A673 (cell line): ENCODE data around the gene PVALEF. TPM values are rescaled to one million over a fixed set of nuclear protein-coding genes. Genes with fewer than 3 reads are reported as not detected.

Source experiments
- BruUV-seq: library from RNA; stranded (reverse); fragments of 400-500 nt; replicated peaks from 2 replicates; lab custom pipeline; 2021; lab: Mats Ljungman, UMichigan
- CTCF ChIA-PET: fragments of 300-600 bp; sonication (Branson Sonifier 250); formaldehyde crosslinking; loops from one replicate; lab custom pipeline; 2022; ENCODE audit warnings: antibody characterized with exemption; lab: Charles Lee
- POLR2A ChIA-PET: fragments of 300-600 bp; sonication (Branson Sonifier 250); formaldehyde crosslinking; loops from one replicate; lab custom pipeline; 2022; ENCODE audit warnings: antibody characterized with exemption; ENCODE audit not compliant: low non-redundant PET; lab: Charles Lee
- DNase-seq: peaks from one replicate; pipeline ENCODE4 v3.0.0-alpha.2; 2015; ENCODE audit warnings: low spot score
- H3K27ac ChIP-seq: fragments of 200-600 bp; sonication (generic); 2 replicates; pipeline ENCODE4 v1.5.1; 2016; ENCODE audit warnings: mixed run types, low read depth, mild to moderate bottlenecking, mixed read lengths, antibody characterized with exemption, low read length; ENCODE audit not compliant: poor library complexity, severe bottlenecking
- H3K27me3 ChIP-seq: fragments of 200-600 bp; sonication (generic); replicated peaks from 2 replicates; pipeline ENCODE4 v1.6.1; 2017; ENCODE audit warnings: mixed run types, low read depth, mild to moderate bottlenecking, mixed read lengths, antibody characterized with exemption, low read length; ENCODE audit not compliant: insufficient read depth, poor library complexity
- H3K36me3 ChIP-seq: fragments of 200-600 bp; sonication (generic); 2 replicates; pipeline ENCODE4 v1.6.1; 2016; ENCODE audit warnings: mixed run types, mild to moderate bottlenecking, mixed read lengths, antibody characterized with exemption, low read length; ENCODE audit not compliant: insufficient read depth, poor library complexity, severe bottlenecking
- H3K4me1 ChIP-seq: fragments of 200-600 bp; sonication (generic); 2 replicates; pipeline ENCODE4 v1.6.1; 2017; ENCODE audit warnings: mixed run types, mild to moderate bottlenecking, mixed read lengths, antibody characterized with exemption, low read length; ENCODE audit not compliant: insufficient read depth, poor library complexity, severe bottlenecking
- H3K4me3 ChIP-seq: fragments of 200-600 bp; sonication (generic); 2 replicates; pipeline ENCODE4 v1.5.1; 2016; ENCODE audit warnings: low read depth, mixed run types, mild to moderate bottlenecking, mixed read lengths, low read length; ENCODE audit not compliant: poor library complexity, severe bottlenecking
- H3K9me3 ChIP-seq: fragments of 200-600 bp; sonication (generic); 2 replicates; pipeline ENCODE4 v1.6.1; 2016; ENCODE audit warnings: mixed run types, low read depth, mild to moderate bottlenecking, mixed read lengths, antibody characterized with exemption, low read length; ENCODE audit not compliant: poor library complexity, severe bottlenecking
- CTCF ChIP-seq: fragments of 300-800, 200-600 bp; sonication (generic); conservative IDR thresholded peaks from 2 replicates; pipeline ENCODE4 v1.5.1; 2017; ENCODE audit warnings: low read depth, mild to moderate bottlenecking, antibody characterized with exemption, low read length, moderate library complexity, mixed read lengths
- EZH2 ChIP-seq: fragments of 200-600 bp; sonication (generic); IDR thresholded peaks from 2 replicates; pipeline ENCODE4 v1.6.1; 2017; ENCODE audit warnings: borderline replicate concordance, low read depth, mild to moderate bottlenecking, mixed read lengths, antibody characterized with exemption, low read length; ENCODE audit not compliant: poor library complexity, severe bottlenecking
- intact Hi-C: fragments of 100-400 bp; cut with micrococcal nuclease; formaldehyde crosslinking; loops from one replicate; pipeline ENCODE4 v1.10.0; 2022; ENCODE audit not compliant: unreplicated experiment
- microRNA-seq: library from miRNA; unstranded; fragments of <30 nt; microRNA quantifications from one replicate; pipeline ENCODE4 v1.2.0, GENCODE V29; 2021
- total RNA-seq: library from RNA; stranded (reverse); gene quantifications from 2 replicates; pipeline ENCODE4 v1.2.3, GENCODE V29; 2021

Gene PVALEF
- total RNA-seq, 1 experiment from 2014 or later, result not detected

DNA sequence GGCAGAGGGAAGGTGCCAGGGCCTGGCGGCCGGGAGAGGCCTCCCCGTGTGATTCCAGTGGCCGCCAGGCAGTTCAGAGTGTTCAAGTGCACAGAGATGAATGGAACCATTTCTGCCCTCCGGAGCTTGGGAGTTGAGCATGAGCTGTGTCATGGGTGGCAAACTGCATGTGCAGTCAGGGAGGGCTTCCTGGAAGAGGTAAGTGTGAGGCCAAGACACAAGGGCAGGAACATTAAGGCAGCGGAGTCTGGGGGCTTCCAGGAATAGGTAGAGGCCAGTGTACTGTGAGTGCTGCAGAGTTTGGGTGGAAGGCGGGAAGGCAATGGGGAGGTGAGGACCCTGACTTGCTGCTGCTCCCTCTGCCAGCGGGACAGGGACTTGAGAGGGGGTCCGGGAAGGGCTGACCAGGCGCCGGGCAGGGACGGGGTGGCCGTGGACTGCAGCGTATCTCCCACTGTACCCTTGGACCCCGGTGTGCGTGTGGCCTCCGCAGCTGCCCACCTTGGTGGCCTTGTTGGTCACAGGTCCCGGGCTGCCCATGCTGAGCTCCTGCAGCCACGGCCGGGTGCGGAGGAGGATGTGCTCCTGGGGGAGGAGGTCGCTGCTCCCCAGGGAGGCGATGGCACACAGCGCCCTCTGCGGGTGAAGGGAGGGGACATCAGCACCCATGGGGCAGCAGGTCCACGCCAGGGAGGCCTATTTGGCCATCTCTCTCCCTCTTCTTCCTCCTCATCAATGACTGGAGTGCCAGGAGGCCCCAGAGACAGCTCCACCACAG is 64.9 kb downstream of the PVALEF start:
- Histone ChIP-seq H3K36me3 (no peaks in the 10 kb centered on the region), H3K9me3 (peaks cover 5% of the 10 kb centered on the region), H3K27ac (no peak overlapping the region), H3K4me3 (no peak overlapping the region), H3K27me3 (no peaks in the 10 kb centered on the region), H3K4me1 (no peaks in the 10 kb centered on the region)
- intact Hi-C loops, result no loop called here
- DNase-seq, result no peak
- BruUV-seq, result no TSS peak
- ChIA-PET CTCF (no interaction called here), POLR2A (interaction anchor here (0.8 kb wide), 1 partner anchor 9 kb away, joined by 3 read pairs; the partner anchor contains the start of gene NDUFAF8)
- TF ChIP-seq EZH2 (no peak), CTCF (peak; percentile 47; the same call in 1 of the 2 replicates)

GRCh38 chr17:81231121-81231645 is 65.9 kb downstream of the PVALEF start:
- ChIA-PET POLR2A (no interaction called here), CTCF (no interaction called here)
- H3K9me3 ChIP-seq, result peaks cover 5% of the 10 kb centered on the region
- BruUV-seq, result no TSS peak
- no peaks in the 10 kb centered on the region for H3K36me3 ChIP-seq
- DNase-seq, result no peak
- H3K27ac ChIP-seq, result no peak overlapping the region
- intact Hi-C loops, result no loop called here
- no peaks in the 10 kb centered on the region for H3K27me3 ChIP-seq
- TF ChIP-seq CTCF, result no peak
- no peak overlapping the region for H3K4me3 ChIP-seq
- H3K4me1 ChIP-seq, result no peaks in the 10 kb centered on the region

- BruUV-seq, result no TSS peak
- no peaks in the 10 kb centered on the region for H3K27me3 ChIP-seq
- TF ChIP-seq EZH2 (no peak), CTCF (no peak)
- DNase-seq, result no peak
- H3K27ac ChIP-seq, result no peak overlapping the region
- no peaks in the 10 kb centered on the region for H3K36me3 ChIP-seq
- peaks cover 1% of the 10 kb centered on the region for H3K9me3 ChIP-seq
- no peaks in the 10 kb centered on the region for H3K4me1 ChIP-seq
- intact Hi-C loops, result no loop called here
- CTCF ChIA-PET, result no interaction called here
- H3K4me3 ChIP-seq, result no peak overlapping the region
- POLR2A ChIA-PET, result no interaction called here
Observed at GRCh38 chr17:81231766-81232581, 66.7 kb downstream of the PVALEF start.

Small RNA genes within 50 kb of the gene (microRNA-seq; reads per million reads assigned to microRNA genes)
- 1.9 reads per million for gene MIR1250
- not detected for gene MIR3065
- gene MIR338, result not detected
- not detected for gene MIR657

Other genes starting within 250 kb of the PVALEF start
- 18.7 and 21.3 TPM in 2 replicates for gene CHMP6, start 173.7 kb upstream of the PVALEF start, total RNA-seq
- gene BAIAP2, start 130.4 kb upstream of the PVALEF start, total RNA-seq, result 51.6 and 54.9 TPM in 2 replicates
- 0.90 and 1.4 TPM in 2 replicates for gene AATK, start 714 bp downstream of the PVALEF start, total RNA-seq
- 27.1 and 36.3 TPM in 2 replicates for gene CEP131, start 57.5 kb downstream of the PVALEF start, total RNA-seq
- 33.6 and 36.1 TPM in 2 replicates for gene TEPSIN, start 73.5 kb downstream of the PVALEF start, total RNA-seq
- gene NDUFAF8, start 73.8 kb downstream of the PVALEF start, total RNA-seq, result 58.6 and 64.9 TPM in 2 replicates
- 75.1 and 77.3 TPM in 2 replicates for gene SLC38A10, start 129.8 kb downstream of the PVALEF start, total RNA-seq
- gene BAHCC1, start 229.9 kb downstream of the PVALEF start, total RNA-seq, result 74.2 and 80.6 TPM in 2 replicates